Common myeloid progenitor, CD34-positive (primary cell): ENCODE measurements around the gene OSTF1.

Experiments
- CTCF ChIA-PET: fragments of 350-600 bp; sonication (Branson Sonifier 250); formaldehyde crosslinking; loops from one replicate; lab custom pipeline; 2021; ENCODE audit warnings: antibody characterized with exemption; lab: Charles Lee
- POLR2A ChIA-PET: fragments of 350-600 bp; sonication (Branson Sonifier 250); formaldehyde crosslinking; loops from one replicate; lab custom pipeline; 2021; ENCODE audit warnings: antibody characterized with exemption; lab: Charles Lee
- DNase-seq, 3 donors: peaks; one replicate each; pipeline versions ENCODE4 v3.0.0 to v3.0.0-alpha.2; 2013
- H3K27ac ChIP-seq, 2 experiments: 1 replicate in 1 of 2; 2 replicates in 1 of 2; pipeline ENCODE4 v1.7.0; 2013; ENCODE audit warnings: inconsistent platforms in 2 of 2, low read length in 2 of 2, mild to moderate bottlenecking in 2 of 2, low read depth in 1 of 2, moderate library complexity in 1 of 2; ENCODE audit not compliant: severe bottlenecking in 2 of 2, insufficient read depth in 1 of 2, poor library complexity in 1 of 2
- H3K27me3 ChIP-seq, 5 experiments: replicated peaks in 2 of 5; 1 replicate in 3 of 5; 2 replicates in 2 of 5; pipeline versions ENCODE4 v1.6.1 to v1.7.0; 2013; ENCODE audit warnings: low read length in 4 of 5, mild to moderate bottlenecking in 2 of 5, moderate library complexity in 2 of 5, inconsistent platforms in 1 of 5; ENCODE audit not compliant: insufficient read depth in 5 of 5, control insufficient read depth in 4 of 5
- H3K36me3 ChIP-seq, 4 experiments: 1 replicate in 2 of 4; 2 replicates in 2 of 4; pipeline versions ENCODE4 v1.6.1 to v1.7.0; 2013; ENCODE audit warnings: low read length in 3 of 4, control low read depth in 1 of 4, mild to moderate bottlenecking in 1 of 4; ENCODE audit not compliant: control insufficient read depth in 4 of 4, insufficient read depth in 4 of 4
- H3K4me1 ChIP-seq, 4 experiments: 1 replicate in 3 of 4; 2 replicates in 1 of 4; pipeline versions ENCODE4 v1.6.1 to v1.7.1; 2013; ENCODE audit warnings: low read length in 3 of 4, mild to moderate bottlenecking in 3 of 4, control low read depth in 1 of 4, inconsistent platforms in 1 of 4, moderate library complexity in 1 of 4; ENCODE audit not compliant: control insufficient read depth in 4 of 4, insufficient read depth in 4 of 4; ENCODE audit errors: control extremely low read depth in 1 of 4
- H3K4me3 ChIP-seq, 7 experiments: 1 replicate in 4 of 7; 2 replicates in 3 of 7; pipeline versions ENCODE4 v1.5.1 to v1.7.0; 2013; ENCODE audit warnings: mild to moderate bottlenecking in 7 of 7, low read length in 6 of 7, moderate library complexity in 6 of 7, inconsistent platforms in 2 of 7, low read depth in 2 of 7, control low read depth in 1 of 7; ENCODE audit not compliant: insufficient read depth in 4 of 7, control insufficient read depth in 1 of 7; ENCODE audit errors: extremely low read depth in 1 of 7
- H3K9me3 ChIP-seq, 5 experiments: 1 replicate in 4 of 5; 2 replicates in 1 of 5; pipeline versions ENCODE4 v1.6.1 to v1.7.1; 2013; ENCODE audit warnings: low read length in 4 of 5, mild to moderate bottlenecking in 2 of 5, inconsistent platforms in 1 of 5, low read depth in 1 of 5, moderate library complexity in 1 of 5; ENCODE audit not compliant: control insufficient read depth in 4 of 5, insufficient read depth in 2 of 5; ENCODE audit errors: control extremely low read depth in 1 of 5
- WGBS: methylation state at CpG from one replicate; pipeline ENCODE4 v1.1.5; 2013; ENCODE audit not compliant: insufficient coverage; 5-methylcytosine and 5-hydroxymethylcytosine counted together

Gene OSTF1

DNA sequence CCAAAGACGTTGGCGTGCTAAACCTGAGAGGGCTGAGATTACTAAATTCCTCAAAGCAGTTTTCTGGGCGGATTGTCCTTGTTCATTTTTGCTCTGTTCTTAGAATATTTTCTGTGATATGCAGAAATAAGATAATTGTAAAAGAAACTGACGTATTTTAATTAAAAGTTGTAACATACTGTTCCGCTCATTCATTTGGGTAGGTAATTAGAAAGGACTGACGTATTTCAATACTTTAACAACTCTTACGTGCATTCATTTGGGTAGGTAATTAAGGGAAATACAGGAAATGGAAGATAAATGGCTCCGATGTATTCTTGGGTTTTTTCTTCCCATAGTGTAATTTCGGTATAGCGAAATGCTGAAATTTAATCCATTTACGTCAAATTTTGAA, 1.1 kb downstream of the OSTF1 start:
- DNase-seq = no peak
- Histone ChIP-seq H3K4me1 (peaks cover 7 to 55% (median 30%) of the 10 kb centered on the region in 4 experiments), H3K36me3 (no peaks in the 10 kb centered on the region), H3K27ac (peak overlapping the region; percentile 33 to 79), H3K4me3 (peak overlapping the region; percentile 55 to 99 (median 95)), H3K9me3 (no peaks in the 10 kb centered on the region), H3K27me3 (no peaks in the 10 kb centered on the region)
- ChIA-PET POLR2A (no interaction called here), CTCF (interaction anchor here (0.7 to 1.1 kb wide), 3 partner anchors 59 to 317 kb away, joined by 3 to 4 read pairs (median 3); no protein-coding TSS in a partner anchor)
- WGBS = 40% methylated on average over 5 of the region's 11 CpGs

GRCh38 chr9:75090579-75090978, 2.3 kb downstream of the OSTF1 start:
- Histone ChIP-seq H3K27me3 (no peaks in the 10 kb centered on the region), H3K4me1 (peaks cover 7 to 51% (median 25%) of the 10 kb centered on the region in 4 experiments), H3K9me3 (no peaks in the 10 kb centered on the region), H3K36me3 (no peaks in the 10 kb centered on the region), H3K27ac (no peak overlapping the region), H3K4me3 (peak overlapping the region in 1 of 7 experiments; percentile 5)
- CTCF ChIA-PET = interaction anchor here (1.1 kb wide), 1 partner anchor 318 kb away, joined by 4 read pairs; no protein-coding TSS in a partner anchor
- no peak for DNase-seq
- WGBS = 95% methylated on average over 4 of the region's 4 CpGs
- POLR2A ChIA-PET = no interaction called here

GRCh38 chr9:75092766-75093165, 4.5 kb downstream of the OSTF1 start:
- 98% methylated on average over 3 of the region's 4 CpGs for WGBS
- no peaks in the 10 kb centered on the region for H3K27me3 ChIP-seq
- POLR2A ChIA-PET = interaction anchor here (0.6 kb wide), 1 partner anchor 1255 kb away, joined by 4 read pairs; no protein-coding TSS in a partner anchor
- CTCF ChIA-PET = interaction anchor here (0.7 to 1.6 kb wide), 4 partner anchors 8 to 79 kb away, joined by 3 to 4 read pairs (median 3); no protein-coding TSS in a partner anchor
- H3K4me1 ChIP-seq = peaks cover under 1 to 29% (median 14%) of the 10 kb centered on the region in 4 experiments
- H3K4me3 ChIP-seq = no peak overlapping the region
- H3K36me3 ChIP-seq = peaks cover 0 to 5% (median 0%) of the 10 kb centered on the region in 4 experiments
- H3K27ac ChIP-seq = no peak overlapping the region
- no peak for DNase-seq
- H3K9me3 ChIP-seq = no peaks in the 10 kb centered on the region

GRCh38 chr9:75096796-75097195, 8.5 kb downstream of the OSTF1 start:
- Histone ChIP-seq H3K9me3 (no peaks in the 10 kb centered on the region), H3K27me3 (no peaks in the 10 kb centered on the region), H3K36me3 (peaks cover 0 to 7% (median 0%) of the 10 kb centered on the region in 4 experiments), H3K27ac (no peak overlapping the region), H3K4me3 (no peak overlapping the region), H3K4me1 (peaks cover 0 to 1% (median 0%) of the 10 kb centered on the region in 4 experiments)
- POLR2A ChIA-PET = no interaction called here
- CTCF ChIA-PET = no interaction called here
- WGBS = 95% methylated on average over 2 of the region's 4 CpGs
- DNase-seq = no peak

GRCh38 chr9:75101004-75101588, 12.8 kb downstream of the OSTF1 start:
- CTCF ChIA-PET = interaction anchor here (0.7 kb wide), 1 partner anchor 11 kb away, joined by 3 read pairs; no protein-coding TSS in a partner anchor

DNA sequence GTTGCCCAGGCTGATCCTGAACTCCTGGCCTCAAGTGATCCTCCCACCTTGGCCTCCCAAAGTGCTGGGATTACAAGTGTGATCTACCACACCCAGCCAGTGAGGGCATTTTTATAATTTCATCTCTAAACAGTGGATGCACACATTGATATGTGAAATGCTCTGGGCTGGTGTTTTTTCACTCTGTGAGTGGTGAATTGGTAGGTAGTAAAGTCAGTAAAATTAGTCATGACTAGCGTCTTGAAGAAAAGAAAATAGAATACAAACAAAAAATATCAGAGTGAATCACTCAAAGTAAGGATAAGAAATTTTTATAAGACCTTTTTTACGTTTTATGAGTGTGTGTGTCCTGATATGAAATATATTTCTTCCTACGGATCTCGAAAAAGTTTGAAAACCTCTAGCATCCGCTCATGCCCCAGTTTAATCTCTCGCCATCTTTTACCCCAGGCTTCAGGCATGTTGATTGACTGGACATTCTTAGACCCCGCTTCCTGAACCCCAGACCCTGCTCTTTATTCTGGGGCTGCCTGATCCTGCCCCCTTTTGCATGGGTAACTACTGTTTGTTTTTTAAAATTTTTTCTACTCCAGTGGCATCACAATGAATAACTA, 14.0 kb downstream of the OSTF1 start:
- Histone ChIP-seq H3K27ac (no peak overlapping the region), H3K36me3 (peaks cover 0 to 3% (median 3%) of the 10 kb centered on the region in 4 experiments), H3K4me3 (no peak overlapping the region), H3K27me3 (no peaks in the 10 kb centered on the region), H3K4me1 (peaks cover 0 to 12% (median 3%) of the 10 kb centered on the region in 4 experiments), H3K9me3 (no peaks in the 10 kb centered on the region)
- ChIA-PET CTCF (interaction anchor here (1.7 kb wide), 1 partner anchor 10 kb away, joined by 3 read pairs; no protein-coding TSS in a partner anchor), POLR2A (no interaction called here)
- no peak for DNase-seq
- 95% methylated on average over 4 of the region's 7 CpGs for WGBS

More at GRCh38 chr9:75101004-75101588, 12.8 kb downstream of the OSTF1 start:
- peaks cover 0 to 7% (median 3%) of the 10 kb centered on the region in 4 experiments for H3K36me3 ChIP-seq
- POLR2A ChIA-PET = no interaction called here
- H3K4me1 ChIP-seq = peaks cover 0 to 12% (median 3%) of the 10 kb centered on the region in 4 experiments
- no peaks in the 10 kb centered on the region for H3K27me3 ChIP-seq
- no peak overlapping the region for H3K27ac ChIP-seq
- no peak for DNase-seq
- H3K9me3 ChIP-seq = no peaks in the 10 kb centered on the region
- H3K4me3 ChIP-seq = no peak overlapping the region
- WGBS = 100% methylated on average over 5 of the region's 9 CpGs
